Measurements from ENCODE around the gene EGFL8.
A peak's percentile ranks its signal among the peaks of the same experiment; 100 is the strongest.

EGFL8 gene

DNA sequence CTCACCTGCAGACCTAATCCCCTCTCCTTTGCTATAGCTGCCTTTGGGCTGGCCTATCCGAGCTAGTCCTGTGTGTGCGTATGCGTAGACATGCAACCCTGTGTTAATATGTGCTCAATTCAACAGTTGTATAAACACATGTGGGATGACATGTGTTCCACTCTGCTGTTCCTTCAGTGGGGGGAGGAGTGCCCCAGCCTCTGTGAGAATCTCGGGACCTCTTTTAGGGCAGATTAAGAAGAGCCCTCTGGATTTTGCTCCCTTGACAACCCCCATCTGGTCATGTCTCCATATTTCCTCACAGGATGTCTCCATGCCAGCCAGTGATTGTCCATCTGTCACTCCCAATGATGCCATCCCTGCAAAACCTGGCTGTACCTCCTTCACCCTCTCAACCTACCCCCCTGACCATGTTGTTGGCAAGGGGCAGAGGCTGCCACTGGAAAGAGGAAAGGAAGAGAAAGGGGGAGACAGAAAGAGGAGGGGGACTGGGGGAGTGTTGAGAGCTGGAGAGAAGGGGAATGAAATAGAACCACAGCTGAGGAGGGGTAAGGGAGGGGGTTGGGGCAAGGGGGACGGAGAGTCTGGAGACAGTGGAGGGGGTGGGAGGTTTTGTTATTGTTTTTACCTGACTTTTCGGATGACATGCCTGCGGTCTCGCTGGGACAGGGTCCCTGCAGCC, 13.1 kb upstream of the EGFL8 start:
- no peak for DNase-seq (ENCODE audit: low read depth, low spot score)
- Histone ChIP-seq H3K9me3 (ENCODE audit: insufficient read depth, low read length) (no peaks in the 10 kb centered on the region), H3K27me3 (ENCODE audit: insufficient read depth, insufficient read length) (peaks cover 3% of the 10 kb centered on the region), H3K4me3 (ENCODE audit: insufficient read length, low read depth) (no peak overlapping the region), H3K9ac (ENCODE audit: insufficient read length, low read depth) (no peak overlapping the region), H3K36me3 (ENCODE audit: insufficient read depth, insufficient read length, low read length) (peaks cover 12% of the 10 kb centered on the region), H3K4me1 (ENCODE audit: insufficient read depth, insufficient read length) (peaks cover 4% of the 10 kb centered on the region)
- TF ChIP-seq YY1 (IDR thresholded peaks at IDR 0.05; ENCODE audit: insufficient read depth, insufficient read length) (no peak), SUZ12 (IDR thresholded peaks at IDR 0.05; ENCODE audit: extremely low read depth, insufficient read depth, insufficient read length) (no peak), ZNF274 (IDR thresholded peaks at IDR 0.05; ENCODE audit: low read depth, low read length) (no peak)

- TF ChIP-seq SUZ12 (IDR thresholded peaks at IDR 0.05; ENCODE audit: extremely low read depth, insufficient read depth, insufficient read length) (no peak), ZNF274 (IDR thresholded peaks at IDR 0.05; ENCODE audit: low read depth, low read length) (no peak), YY1 (IDR thresholded peaks at IDR 0.05; ENCODE audit: insufficient read depth, insufficient read length) (no peak)
- H3K4me1 ChIP-seq (ENCODE audit: insufficient read depth, insufficient read length), result peaks cover 4% of the 10 kb centered on the region
- peaks cover 20% of the 10 kb centered on the region for H3K36me3 ChIP-seq (ENCODE audit: insufficient read depth, insufficient read length, low read length)
- DNase-seq (ENCODE audit: low read depth, low spot score), result no peak
- H3K27me3 ChIP-seq (ENCODE audit: insufficient read depth, insufficient read length), result peaks cover 3% of the 10 kb centered on the region
- H3K4me3 ChIP-seq (ENCODE audit: insufficient read length, low read depth), result peak within 1 kb of the TSS; percentile 84
- H3K9ac ChIP-seq (ENCODE audit: insufficient read length, low read depth), result peak within 1 kb of the TSS; percentile 93
- no peaks in the 10 kb centered on the region for H3K9me3 ChIP-seq (ENCODE audit: insufficient read depth, low read length)
Observed at GRCh38 chr6:32151863-32152768, 12.3 kb upstream of the EGFL8 start, which contains the start of gene PRRT1. Gene PRRT1, minus strand, starts transcription at chr6:32151939. Its CDS starts 112 bp downstream, at chr6:32151827.

DNA sequence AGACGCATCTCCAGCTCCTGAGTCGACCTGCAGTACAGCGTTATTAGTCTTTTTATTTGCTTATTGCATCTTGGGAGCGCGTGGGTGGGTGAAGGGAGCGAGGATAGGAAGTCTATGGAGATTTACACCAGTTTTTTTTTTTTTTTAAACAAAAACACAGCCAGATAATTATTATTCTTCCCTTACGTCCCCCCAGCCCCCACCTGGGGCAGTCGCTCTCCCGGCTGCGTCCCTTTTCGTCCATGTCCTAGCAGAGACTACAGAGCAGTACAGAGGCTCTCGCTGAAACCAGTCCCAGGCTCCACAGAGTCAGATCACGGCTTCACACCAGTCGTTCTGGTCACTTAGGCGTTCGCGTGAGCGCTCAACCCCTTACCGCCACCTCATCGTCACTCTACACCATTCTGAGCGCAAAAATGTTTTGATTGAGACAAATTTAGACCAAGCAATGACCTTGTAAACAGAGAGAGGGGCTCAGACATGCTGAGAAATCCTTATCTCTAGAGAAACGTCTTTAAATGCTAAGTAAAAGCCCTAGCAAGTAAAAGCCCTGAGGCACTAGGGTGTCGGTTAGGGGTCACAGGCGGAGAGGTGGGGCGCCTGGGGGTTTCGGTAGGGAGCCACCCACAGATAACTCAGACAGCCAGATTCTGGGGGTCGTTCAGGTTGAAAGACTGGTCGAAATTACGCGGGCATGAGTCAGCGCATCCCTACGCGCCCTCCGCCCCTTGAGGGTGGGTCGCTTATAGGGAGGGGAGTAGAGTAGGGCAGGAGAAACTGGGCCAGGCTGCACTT, 11.4 kb upstream of the EGFL8 start:
- Histone ChIP-seq H3K4me3 (ENCODE audit: insufficient read length, low read depth) (peak overlapping the region; percentile 84), H3K4me1 (ENCODE audit: insufficient read depth, insufficient read length) (peaks cover 4% of the 10 kb centered on the region), H3K36me3 (ENCODE audit: insufficient read depth, insufficient read length, low read length) (peaks cover 27% of the 10 kb centered on the region), H3K9ac (ENCODE audit: insufficient read length, low read depth) (peak overlapping the region; percentile 93), H3K27me3 (ENCODE audit: insufficient read depth, insufficient read length) (peaks cover 3% of the 10 kb centered on the region), H3K9me3 (ENCODE audit: insufficient read depth, low read length) (no peaks in the 10 kb centered on the region)
- no peak for DNase-seq (ENCODE audit: low read depth, low spot score)
- TF ChIP-seq ZNF274 (IDR thresholded peaks at IDR 0.05; ENCODE audit: low read depth, low read length) (no peak), SUZ12 (IDR thresholded peaks at IDR 0.05; ENCODE audit: extremely low read depth, insufficient read depth, insufficient read length) (no peak), YY1 (IDR thresholded peaks at IDR 0.05; ENCODE audit: insufficient read depth, insufficient read length) (no peak)

- Histone ChIP-seq H3K36me3 (ENCODE audit: insufficient read depth, insufficient read length, low read length) (peaks cover 36% of the 10 kb centered on the region), H3K9me3 (ENCODE audit: insufficient read depth, low read length) (no peaks in the 10 kb centered on the region), H3K4me1 (ENCODE audit: insufficient read depth, insufficient read length) (peaks cover 4% of the 10 kb centered on the region), H3K27me3 (ENCODE audit: insufficient read depth, insufficient read length) (peaks cover 3% of the 10 kb centered on the region), H3K9ac (ENCODE audit: insufficient read length, low read depth) (peak within 1 kb of the TSS; percentile 93), H3K4me3 (ENCODE audit: insufficient read length, low read depth) (peak within 1 kb of the TSS; percentile 84)
- TF ChIP-seq SUZ12 (IDR thresholded peaks at IDR 0.05; ENCODE audit: extremely low read depth, insufficient read depth, insufficient read length) (no peak), ZNF274 (IDR thresholded peaks at IDR 0.05; ENCODE audit: low read depth, low read length) (no peak), YY1 (IDR thresholded peaks at IDR 0.05; ENCODE audit: insufficient read depth, insufficient read length) (no peak)
- DNase-seq (ENCODE audit: low read depth, low spot score), result peak; percentile 79
Observed at GRCh38 chr6:32153564-32154513, 10.6 kb upstream of the EGFL8 start, which contains the start of gene PPT2. Gene PPT2, plus strand, starts transcription at chr6:32154141. Its CDS starts 454 bp downstream, at chr6:32154595.

DNA sequence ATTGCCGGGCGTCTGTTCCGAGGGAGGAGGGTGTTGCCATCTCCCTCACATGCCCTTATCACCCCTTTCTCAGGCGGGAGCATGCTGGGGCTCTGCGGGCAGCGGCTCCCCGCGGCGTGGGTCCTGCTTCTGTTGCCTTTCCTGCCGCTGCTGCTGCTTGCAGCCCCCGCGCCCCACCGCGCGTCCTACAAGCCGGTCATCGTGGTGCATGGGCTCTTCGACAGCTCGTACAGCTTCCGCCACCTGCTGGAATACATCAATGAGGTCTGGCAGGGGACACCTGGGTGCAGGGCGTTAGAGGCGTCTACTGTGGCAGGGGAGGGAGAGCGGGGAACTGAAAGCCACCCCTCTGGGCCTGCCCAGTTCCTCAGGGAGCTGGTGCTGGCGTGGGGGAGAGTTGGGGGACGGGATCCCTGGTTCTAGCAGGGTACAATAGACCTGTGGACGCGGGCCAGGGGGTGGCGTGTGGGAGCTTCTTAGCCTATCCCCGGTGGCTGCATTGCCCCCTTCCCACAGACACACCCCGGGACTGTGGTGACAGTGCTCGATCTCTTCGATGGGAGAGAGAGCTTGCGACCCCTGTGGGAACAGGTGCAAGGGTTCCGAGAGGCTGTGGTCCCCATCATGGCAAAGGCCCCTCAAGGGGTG, 9.8 kb upstream of the EGFL8 start:
- peaks cover 4% of the 10 kb centered on the region for H3K4me1 ChIP-seq (ENCODE audit: insufficient read depth, insufficient read length)
- no peak for DNase-seq (ENCODE audit: low read depth, low spot score)

More for the DNA sequence above, 9.8 kb upstream of the EGFL8 start:
- Histone ChIP-seq H3K36me3 (ENCODE audit: insufficient read depth, insufficient read length, low read length) (peaks cover 37% of the 10 kb centered on the region), H3K4me3 (ENCODE audit: insufficient read length, low read depth) (peak overlapping the region; percentile 84), H3K9me3 (ENCODE audit: insufficient read depth, low read length) (no peaks in the 10 kb centered on the region), H3K9ac (ENCODE audit: insufficient read length, low read depth) (peak overlapping the region; percentile 93), H3K27me3 (ENCODE audit: insufficient read depth, insufficient read length) (peaks cover 3% of the 10 kb centered on the region)
- no peak for TF ChIP-seq SUZ12 (IDR thresholded peaks at IDR 0.05; ENCODE audit: extremely low read depth, insufficient read depth, insufficient read length)
- TF ChIP-seq YY1 (IDR thresholded peaks at IDR 0.05; ENCODE audit: insufficient read depth, insufficient read length), result no peak
- TF ChIP-seq ZNF274 (IDR thresholded peaks at IDR 0.05; ENCODE audit: low read depth, low read length), result no peak

Measured in NT2/D1 (cell line).